ENCODE measurements around the gene SLC41A1. TPM values are rescaled to one million over a fixed set of nuclear protein-coding genes. Genes with fewer than 3 reads are reported as not detected.

The SLC41A1 gene
- total RNA-seq, 1 experiment from 2014 or later: 33.3 TPM

DNA sequence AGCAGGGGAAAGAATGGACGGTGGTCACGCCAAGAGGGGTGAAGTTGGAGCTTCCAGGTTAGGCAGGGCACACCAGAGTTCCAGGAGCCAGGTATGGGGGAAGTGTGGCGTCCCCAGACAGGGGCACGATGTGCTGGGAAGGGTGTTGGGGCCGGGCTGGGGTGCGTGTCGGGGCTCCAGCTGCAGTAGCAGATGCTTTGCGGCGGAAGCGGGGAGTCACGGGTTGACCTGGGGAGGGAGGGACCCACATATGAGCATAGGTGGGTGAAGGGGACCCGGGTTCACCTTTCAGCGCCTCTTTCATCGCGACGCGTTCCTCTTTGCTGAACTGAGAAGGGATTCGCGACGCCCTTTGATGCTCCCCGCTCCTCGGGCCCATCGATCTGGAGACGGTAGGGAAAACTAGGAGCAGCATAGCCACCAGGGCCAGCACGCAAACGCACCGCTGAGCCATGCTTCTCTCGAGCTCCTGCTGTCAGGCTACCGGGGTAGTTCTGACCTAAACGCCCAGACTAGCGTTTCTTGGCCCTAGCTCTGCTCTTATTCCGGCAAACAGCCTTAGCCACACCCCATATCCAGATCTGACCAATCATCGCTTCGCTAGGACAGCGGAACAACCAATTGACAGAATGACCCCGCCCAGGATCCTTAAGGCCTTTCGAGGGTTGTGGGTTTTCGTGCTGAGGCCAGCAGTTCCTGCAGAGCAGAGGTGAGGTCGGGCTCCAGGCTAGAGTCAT lies 36.8 kb upstream of the SLC41A1 start, which contains the start of gene PM20D1:
TSS of gene PM20D1 (minus strand) at position 514 of the 737 bp plus-strand sequence. CDS start at position 454, 60 bp downstream.
- H3K27ac ChIP-seq (ENCODE audit: low read length): peak within 1 kb of the TSS; percentile 57; the same call in 1 of the 2 replicates
- H3K9me3 ChIP-seq (ENCODE audit: control insufficient read depth, insufficient read depth, low read depth, low read length): 0 out of 2 replicates have a peak, but pooled peaks cover 11% of the 10 kb centered on the region
- no TSS peak for BruUV-seq (replicated peaks)
- no peaks in the 10 kb centered on the region for H3K36me3 ChIP-seq (ENCODE audit: control insufficient read depth, insufficient read depth, low read length)
- in situ Hi-C loops (cut with HindIII; ENCODE audit: low pct_unique_long_range_greater_than_20kb, low sequenced_read_pairs) (no loop called here), intact Hi-C loops (cut with micrococcal nuclease; ENCODE audit: unreplicated experiment) (no loop called here)
- H3K4me1 ChIP-seq (ENCODE audit: control insufficient read depth, insufficient read depth, low read length): peaks cover 3% of the 10 kb centered on the region; the same call in 1 of the 2 replicates
- ATAC-seq: peak; percentile 100
- TF ChIP-seq, protein P1, sequence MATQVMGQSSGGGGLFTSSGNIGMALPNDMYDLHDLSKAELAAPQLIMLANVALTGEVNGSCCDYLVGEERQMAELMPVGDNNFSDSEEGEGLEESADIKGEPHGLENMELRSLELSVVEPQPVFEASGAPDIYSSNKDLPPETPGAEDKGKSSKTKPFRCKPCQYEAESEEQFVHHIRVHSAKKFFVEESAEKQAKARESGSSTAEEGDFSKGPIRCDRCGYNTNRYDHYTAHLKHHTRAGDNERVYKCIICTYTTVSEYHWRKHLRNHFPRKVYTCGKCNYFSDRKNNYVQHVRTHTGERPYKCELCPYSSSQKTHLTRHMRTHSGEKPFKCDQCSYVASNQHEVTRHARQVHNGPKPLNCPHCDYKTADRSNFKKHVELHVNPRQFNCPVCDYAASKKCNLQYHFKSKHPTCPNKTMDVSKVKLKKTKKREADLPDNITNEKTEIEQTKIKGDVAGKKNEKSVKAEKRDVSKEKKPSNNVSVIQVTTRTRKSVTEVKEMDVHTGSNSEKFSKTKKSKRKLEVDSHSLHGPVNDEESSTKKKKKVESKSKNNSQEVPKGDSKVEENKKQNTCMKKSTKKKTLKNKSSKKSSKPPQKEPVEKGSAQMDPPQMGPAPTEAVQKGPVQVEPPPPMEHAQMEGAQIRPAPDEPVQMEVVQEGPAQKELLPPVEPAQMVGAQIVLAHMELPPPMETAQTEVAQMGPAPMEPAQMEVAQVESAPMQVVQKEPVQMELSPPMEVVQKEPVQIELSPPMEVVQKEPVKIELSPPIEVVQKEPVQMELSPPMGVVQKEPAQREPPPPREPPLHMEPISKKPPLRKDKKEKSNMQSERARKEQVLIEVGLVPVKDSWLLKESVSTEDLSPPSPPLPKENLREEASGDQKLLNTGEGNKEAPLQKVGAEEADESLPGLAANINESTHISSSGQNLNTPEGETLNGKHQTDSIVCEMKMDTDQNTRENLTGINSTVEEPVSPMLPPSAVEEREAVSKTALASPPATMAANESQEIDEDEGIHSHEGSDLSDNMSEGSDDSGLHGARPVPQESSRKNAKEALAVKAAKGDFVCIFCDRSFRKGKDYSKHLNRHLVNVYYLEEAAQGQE (IDR thresholded peaks at IDR 0.05; ENCODE audit: insufficient read depth in 1 of 2, low read depth in 2 of 2, low read length in 1 of 2): no peak
- TF ChIP-seq SIN3A (IDR thresholded peaks at IDR 0.05; ENCODE audit: borderline replicate concordance, insufficient read depth, low read depth, low read length): no peak
- TF ChIP-seq, protein P2, sequence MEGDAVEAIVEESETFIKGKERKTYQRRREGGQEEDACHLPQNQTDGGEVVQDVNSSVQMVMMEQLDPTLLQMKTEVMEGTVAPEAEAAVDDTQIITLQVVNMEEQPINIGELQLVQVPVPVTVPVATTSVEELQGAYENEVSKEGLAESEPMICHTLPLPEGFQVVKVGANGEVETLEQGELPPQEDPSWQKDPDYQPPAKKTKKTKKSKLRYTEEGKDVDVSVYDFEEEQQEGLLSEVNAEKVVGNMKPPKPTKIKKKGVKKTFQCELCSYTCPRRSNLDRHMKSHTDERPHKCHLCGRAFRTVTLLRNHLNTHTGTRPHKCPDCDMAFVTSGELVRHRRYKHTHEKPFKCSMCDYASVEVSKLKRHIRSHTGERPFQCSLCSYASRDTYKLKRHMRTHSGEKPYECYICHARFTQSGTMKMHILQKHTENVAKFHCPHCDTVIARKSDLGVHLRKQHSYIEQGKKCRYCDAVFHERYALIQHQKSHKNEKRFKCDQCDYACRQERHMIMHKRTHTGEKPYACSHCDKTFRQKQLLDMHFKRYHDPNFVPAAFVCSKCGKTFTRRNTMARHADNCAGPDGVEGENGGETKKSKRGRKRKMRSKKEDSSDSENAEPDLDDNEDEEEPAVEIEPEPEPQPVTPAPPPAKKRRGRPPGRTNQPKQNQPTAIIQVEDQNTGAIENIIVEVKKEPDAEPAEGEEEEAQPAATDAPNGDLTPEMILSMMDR (IDR thresholded peaks at IDR 0.05): no peak
- TF ChIP-seq TCF7L2 (IDR thresholded peaks at IDR 0.05; ENCODE audit: low read depth, low read length): peak; percentile 93
- no peak for TF ChIP-seq POLR2AphosphoS5 (IDR thresholded peaks at IDR 0.05; ENCODE audit: low read depth, low read length)
- POLR2A ChIA-PET: no interaction called here
- CTCF ChIA-PET: interaction anchor here (1.3 kb wide), 1 partner anchor 128 kb away, joined by 4 read pairs; no protein-coding TSS in a partner anchor
- peak within 1 kb of the TSS; percentile 60 to 86 for H3K4me3 ChIP-seq (ENCODE audit: low read depth in 2 of 2, low read length in 2 of 2)
- peak; percentile 79 for DNase-seq (ENCODE audit: low read depth, low spot score)
- H3K27me3 ChIP-seq (ENCODE audit: control insufficient read depth, insufficient read depth, low read length): 0 out of 2 replicates have a peak, but pooled peaks cover 4% of the 10 kb centered on the region

DNA sequence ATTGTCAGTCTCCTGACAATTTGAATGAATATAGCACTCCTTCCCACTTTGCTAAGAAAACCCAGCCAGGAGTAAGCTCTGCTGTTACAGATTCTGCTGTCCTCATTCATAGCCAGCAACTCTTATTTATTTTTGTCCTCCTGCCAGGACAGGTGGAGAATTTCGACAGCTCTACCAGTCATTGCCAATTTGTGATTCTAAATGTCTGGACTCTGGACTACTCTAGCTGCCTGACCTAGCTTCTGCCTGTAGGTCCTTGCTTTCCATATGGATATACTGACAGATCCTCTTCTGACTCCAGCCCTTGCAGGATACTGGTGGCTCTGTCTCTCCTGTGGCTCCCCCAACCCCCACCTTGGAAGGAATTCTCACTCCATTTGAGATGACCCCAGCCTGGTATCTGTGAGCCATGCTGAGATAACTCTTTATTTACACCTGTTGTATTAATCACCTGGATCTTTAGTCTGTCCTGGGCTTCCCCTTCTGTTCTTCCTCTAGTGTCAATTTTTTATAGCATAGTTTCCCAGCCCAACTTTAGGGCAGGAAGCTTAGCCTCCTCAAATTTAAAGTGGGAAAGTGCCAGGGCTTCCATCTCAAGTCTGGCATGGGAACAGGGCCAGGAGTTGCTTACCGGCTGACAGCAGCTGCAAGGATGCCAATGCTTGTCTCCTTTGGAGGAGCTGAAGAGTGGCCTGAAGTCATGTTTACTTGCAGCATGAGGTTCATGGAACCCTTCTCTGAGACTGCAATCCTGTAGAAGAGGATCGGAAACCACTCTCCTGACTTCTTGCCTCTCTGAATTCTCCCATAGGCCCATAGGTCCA lies 30.2 kb upstream of the SLC41A1 start:
- DNase-seq (ENCODE audit: low read depth, low spot score) (no peak), ATAC-seq (no peak)
- ChIA-PET CTCF (no interaction called here), POLR2A (no interaction called here)
- intact Hi-C loops (cut with micrococcal nuclease; ENCODE audit: unreplicated experiment): no loop called here
- no peaks in the 10 kb centered on the region for H3K36me3 ChIP-seq (ENCODE audit: control insufficient read depth, insufficient read depth, low read length)
- no peak overlapping the region for H3K4me3 ChIP-seq (ENCODE audit: low read depth in 2 of 2, low read length in 2 of 2)
- H3K9me3 ChIP-seq (ENCODE audit: control insufficient read depth, insufficient read depth, low read depth, low read length): no peaks in the 10 kb centered on the region
- peaks cover 4% of the 10 kb centered on the region; the same call in 1 of the 2 replicates for H3K27me3 ChIP-seq (ENCODE audit: control insufficient read depth, insufficient read depth, low read length)
- in situ Hi-C loops (cut with HindIII; ENCODE audit: low pct_unique_long_range_greater_than_20kb, low sequenced_read_pairs): no loop called here
- H3K4me1 ChIP-seq (ENCODE audit: control insufficient read depth, insufficient read depth, low read length): no peaks in the 10 kb centered on the region
- no peak overlapping the region for H3K27ac ChIP-seq (ENCODE audit: low read length)
- no TSS peak for BruUV-seq (replicated peaks)
- TF ChIP-seq, protein P1 (IDR thresholded peaks at IDR 0.05; ENCODE audit: insufficient read depth in 1 of 2, low read depth in 2 of 2, low read length in 1 of 2): no peak
- TF ChIP-seq, protein P2 (IDR thresholded peaks at IDR 0.05): no peak
- TF ChIP-seq SIN3A (IDR thresholded peaks at IDR 0.05; ENCODE audit: borderline replicate concordance, insufficient read depth, low read depth, low read length) (no peak), POLR2AphosphoS5 (IDR thresholded peaks at IDR 0.05; ENCODE audit: low read depth, low read length) (no peak), TCF7L2 (IDR thresholded peaks at IDR 0.05; ENCODE audit: low read depth, low read length) (no peak)

Data from Panc1 (cell line).